Activated T-cell treated with anti-CD3 and anti-CD28 coated beads for 4 hours (primary cell): Measurements from ENCODE around the gene SLC12A1.
"Not testable (repeated sequence)": the region's sequence is repeated elsewhere in the genome, so short reads cannot be mapped to it uniquely, and the experiment has no call there.

Experiments used
- DNase-seq: peaks from one replicate; pipeline ENCODE4 v3.0.0-alpha.2; 2020

Gene SLC12A1

DNA sequence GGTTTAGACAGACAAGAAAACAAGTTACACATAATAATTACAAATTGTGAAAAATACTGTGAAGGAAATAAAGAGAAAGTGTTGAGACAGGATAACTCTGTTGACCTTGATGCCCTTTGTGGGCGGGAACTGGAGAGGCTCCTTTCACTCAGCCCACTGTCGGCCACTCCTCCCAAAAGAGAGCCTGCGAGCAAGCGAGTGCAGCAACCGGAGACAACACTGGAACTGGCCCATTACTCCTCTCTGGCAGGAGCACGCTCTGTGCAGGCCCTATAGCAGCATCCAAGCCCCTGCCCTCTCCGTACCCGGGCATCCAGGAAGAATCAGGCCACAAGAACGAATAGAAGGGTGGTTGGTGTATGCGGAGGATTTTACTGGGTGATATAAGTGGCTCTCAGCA lies 108.9 kb downstream of the SLC12A1 start:
- DNase-seq = no peak

DNA sequence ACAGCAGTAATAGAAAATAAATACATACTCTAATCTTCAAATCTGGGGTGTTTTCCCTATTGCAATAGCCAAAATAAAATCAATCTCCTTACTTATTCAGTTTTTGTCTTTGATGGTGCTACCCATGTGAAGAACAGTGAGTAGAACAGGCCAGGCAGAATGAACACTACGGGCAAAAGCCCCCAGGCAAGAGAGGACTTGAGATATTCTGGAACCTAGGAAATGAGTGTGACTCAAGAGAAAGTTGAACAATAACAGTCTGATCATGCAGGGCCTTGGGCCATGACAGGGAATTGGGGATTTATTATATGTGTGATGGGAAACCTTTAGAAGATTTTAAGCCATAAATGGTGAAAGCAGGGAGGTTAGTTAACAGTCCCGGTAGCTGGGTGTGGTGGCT lies 111.1 kb downstream of the SLC12A1 start:
- DNase-seq = no peak

DNA sequence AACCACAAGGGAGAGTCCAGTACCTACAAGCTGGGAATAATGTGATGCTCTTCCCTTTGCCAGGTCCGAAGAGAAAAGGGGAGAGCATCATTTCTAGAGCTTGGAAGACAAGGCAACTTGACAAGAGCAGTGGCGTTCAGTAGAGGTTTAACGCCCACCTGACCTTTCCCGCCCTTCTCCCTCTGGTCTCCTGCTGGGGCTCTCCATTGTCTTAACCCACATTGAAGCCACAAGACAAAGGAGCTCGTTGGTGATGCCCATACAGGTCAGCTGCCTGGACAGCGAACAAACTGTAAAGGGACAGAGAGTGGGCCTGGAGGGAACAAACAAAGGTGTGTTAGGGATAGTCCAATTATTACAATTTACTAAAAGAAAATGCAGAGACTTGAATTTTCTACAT lies 112.0 kb downstream of the SLC12A1 start:
- DNase-seq = no peak

DNA sequence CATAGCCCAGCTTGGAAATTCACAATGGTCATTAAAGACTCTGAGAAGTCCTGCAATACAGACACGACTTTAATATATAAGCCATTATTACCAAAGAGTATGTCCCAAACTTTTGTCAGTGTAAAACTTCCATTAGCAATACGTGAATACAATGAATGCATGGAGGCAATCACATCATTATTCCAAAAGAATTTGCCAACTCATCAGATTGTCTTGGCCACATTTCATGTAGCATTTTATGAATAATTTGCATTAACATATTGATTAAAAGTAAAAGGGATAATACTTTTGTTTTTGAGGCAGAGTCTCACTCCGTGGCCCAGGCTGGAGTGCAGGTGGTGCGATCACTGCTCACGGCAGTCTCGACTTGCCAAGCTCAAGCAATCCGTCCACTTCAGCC lies 117.2 kb downstream of the SLC12A1 start:
- DNase-seq = no peak

DNA sequence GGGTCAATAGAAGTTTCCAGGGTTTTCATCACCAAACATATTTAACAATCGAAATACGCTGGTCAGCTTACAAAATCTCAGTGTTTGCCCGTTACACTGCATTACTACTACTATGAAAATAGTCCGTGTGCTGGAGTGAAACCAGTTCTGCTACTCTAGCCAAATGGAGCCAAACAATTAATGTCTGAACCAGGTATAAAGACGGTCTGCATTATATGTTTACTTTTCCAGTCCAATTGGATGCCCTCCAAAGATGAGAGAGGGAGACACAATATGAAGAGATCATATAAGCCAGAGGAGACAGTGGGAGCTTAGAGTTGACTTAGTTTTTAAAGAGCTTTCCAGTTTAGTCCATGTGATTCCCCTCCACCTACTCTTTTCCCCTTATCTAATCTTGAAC lies 118.8 kb downstream of the SLC12A1 start:
- no peak for DNase-seq

DNA sequence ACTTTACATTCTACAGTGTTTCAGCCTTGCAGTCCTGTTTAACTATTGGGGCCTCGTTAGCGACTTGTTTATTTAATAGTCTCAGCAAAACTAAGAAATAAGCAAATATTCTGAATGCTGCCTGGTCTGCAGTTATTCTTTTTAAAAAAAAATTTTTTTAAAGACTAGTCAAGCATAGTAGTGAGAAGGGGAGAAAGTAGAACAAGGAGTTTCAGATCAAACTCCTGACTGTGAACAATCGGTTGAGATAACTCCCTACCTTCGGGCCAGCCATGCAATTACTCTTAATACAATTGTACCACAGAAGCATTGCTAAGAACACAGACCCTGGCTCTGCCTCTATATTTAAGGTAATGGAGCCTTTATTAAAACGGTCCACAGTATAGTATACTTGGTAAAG lies 119.3 kb downstream of the SLC12A1 start:
- no peak for DNase-seq

DNA sequence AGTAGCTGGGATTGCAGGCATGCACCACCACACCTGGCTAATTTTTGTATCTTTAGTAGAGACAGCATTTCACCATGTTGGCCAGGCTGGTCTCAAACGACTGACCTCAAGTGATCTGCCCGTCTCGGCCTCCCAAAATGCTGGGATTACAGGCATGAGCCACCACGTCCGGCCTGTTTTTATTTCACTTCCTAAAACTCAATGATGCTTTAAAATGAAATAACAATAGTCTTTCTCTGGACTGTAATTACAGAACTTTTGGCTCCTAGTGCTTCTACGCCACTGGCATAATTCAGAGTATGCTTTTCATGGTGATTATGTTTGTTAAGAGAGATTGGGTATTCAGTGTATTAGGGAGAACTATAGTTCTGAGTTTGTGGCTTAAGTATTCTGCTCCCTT lies 120.1 kb downstream of the SLC12A1 start:
- not testable (repeated sequence) for DNase-seq

DNA sequence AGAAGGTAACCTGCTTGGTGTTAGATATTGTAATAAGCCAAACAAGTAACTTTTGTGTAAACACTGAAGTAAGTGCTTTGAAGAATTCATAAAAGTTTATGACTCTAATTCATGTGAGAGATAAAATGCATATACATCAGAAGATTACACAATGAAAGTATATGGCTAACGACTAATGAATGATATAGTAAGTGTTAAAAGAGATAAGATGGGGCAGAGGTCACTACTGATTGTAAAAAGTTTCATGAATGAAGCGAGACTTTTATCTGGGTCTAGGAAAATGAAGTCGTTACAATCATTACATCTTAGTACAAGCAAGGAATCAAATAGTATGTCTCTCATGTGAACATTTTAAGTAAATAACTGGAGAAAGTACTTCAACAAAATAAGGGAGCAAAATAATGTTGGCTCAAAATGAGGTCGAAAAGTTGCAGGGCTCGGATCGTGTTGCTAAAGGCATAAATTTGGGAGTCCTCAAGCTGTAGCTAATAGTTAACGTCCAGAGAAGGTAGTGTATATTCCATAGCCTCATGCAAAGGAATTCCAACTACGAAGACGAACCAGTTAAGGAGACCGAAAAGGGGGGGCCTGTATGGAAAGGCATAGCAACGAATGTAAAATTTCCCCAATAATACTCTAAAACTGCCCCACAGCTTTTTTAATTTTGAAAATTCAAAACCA lies 124.1 kb downstream of the SLC12A1 start:
- no peak for DNase-seq

DNA sequence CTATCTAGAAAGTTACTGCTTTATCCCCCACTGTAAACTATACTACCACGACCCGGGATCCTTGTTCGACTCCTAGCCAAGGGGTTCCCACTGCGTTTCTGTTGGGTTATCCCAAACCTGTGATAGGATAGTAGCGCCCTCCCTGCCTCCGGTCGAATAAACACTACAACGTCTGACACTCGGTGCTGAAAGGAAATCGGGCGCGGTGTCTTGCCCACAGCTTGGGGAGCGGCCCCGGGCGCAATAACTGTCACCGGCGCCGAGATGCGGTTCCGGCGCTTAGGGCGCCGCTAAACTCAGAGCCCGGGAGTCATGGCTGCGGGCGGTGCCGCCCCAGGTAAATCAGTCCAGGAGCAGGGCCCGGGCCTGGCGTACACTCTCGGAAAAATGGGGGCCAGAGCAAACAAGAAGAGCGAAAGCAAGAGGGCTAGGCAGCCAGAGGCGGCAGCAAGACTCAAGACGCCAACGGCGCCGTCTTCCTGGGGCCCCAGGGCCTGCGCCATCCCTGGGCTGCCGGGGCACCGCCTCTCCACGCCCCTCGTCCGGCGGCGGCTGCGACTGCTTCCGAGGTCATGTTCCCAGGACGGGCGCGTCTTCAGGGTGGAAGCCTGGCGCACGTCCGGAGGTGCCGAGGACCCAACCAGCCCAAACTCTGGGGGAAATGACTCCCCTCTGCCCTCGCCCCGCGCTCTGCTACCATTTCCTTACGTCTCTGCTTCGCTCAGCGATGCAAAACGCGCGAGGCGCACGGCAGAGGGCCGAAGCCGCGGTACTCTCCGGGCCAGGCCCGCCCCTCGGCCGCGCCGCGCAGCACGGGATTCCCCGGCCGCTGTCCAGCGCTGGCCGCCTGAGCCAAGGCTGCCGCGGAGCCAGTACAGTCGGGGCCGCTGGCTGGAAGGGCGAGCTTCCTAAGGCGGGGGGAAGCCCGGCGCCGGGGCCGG lies 125.0 kb downstream of the SLC12A1 start, which contains the start of gene DUT:
DUT (plus strand) TSS at position 575 of the 941 bp plus-strand sequence; CDS start at position 662, 87 bp downstream.
- peak; percentile 55 for DNase-seq

DNA sequence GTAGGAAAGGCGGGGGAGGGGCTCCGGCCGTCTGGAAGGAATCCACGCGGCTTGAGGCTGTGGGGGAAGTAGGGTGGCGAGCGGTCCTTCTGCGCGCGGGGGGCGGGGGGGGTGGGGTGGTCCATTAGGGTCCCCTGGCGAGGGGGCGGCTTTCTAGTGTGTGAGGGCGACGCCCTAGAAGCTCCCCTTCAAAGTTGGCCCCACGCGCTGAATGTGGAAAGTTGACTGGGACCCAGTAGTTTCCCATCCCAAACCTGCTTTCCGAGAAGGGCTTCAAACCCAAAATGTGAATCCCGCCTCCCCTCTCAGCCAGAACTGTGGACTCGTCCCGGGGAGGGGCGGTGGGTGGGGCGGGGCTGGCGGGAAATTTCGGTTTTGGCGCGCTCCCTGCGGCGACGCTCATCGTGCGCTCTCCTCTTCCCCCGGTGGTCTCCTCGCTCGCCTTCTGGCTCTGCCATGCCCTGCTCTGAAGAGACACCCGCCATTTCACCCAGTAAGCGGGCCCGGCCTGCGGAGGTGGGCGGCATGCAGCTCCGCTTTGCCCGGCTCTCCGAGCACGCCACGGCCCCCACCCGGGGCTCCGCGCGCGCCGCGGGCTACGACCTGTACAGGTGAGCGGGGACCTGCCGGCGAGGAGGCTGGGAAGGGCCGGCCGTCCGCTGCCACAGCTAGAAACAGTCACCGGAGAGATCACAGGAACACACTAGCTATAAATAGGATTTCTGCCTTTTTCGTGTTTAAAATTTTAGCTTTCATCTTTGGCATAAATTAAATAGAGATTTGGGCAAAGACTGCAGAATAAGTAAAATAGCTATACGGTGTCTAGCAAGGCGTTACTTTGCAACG lies 125.9 kb downstream of the SLC12A1 start:
- DNase-seq = peak; percentile 57

DNA sequence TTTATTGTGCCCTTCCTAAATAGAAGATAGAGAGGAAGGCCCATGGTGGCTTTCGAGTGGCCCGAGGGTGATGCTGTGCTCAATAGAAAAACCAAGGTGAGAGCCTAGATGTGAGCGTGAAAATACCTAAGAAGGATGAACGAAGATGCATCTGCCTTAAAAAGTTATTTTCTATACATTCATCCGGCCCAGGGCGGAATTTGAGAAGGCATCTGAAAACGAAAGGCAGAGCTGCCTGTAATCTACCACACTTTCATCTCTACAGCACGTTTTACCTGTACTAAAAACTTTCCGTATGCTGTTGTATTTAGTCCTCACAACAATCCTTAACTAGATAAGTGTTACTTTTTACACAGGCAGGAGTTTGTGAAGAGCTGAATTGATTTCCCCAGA lies 126.5 kb downstream of the SLC12A1 start:
- no peak for DNase-seq

DNA sequence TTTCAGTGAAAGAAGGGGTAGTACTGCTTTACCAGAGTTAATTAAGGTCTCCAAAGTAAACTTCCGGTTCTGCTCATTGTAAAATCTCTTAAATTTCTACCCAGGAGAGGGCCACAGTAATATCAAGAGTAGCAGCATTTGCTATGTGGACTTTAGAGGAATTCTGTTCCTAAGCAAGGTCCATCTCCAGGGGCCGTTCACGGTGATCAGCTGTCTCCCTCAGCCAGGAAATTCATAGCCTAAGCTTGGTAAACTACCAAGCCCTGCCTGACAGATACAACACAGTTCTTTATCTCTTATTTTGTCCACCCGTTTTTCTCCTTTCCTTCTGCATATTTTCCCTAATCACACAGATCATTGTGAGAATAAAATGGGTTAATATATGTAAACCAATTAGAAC lies 127.4 kb downstream of the SLC12A1 start:
- no peak for DNase-seq

DNA sequence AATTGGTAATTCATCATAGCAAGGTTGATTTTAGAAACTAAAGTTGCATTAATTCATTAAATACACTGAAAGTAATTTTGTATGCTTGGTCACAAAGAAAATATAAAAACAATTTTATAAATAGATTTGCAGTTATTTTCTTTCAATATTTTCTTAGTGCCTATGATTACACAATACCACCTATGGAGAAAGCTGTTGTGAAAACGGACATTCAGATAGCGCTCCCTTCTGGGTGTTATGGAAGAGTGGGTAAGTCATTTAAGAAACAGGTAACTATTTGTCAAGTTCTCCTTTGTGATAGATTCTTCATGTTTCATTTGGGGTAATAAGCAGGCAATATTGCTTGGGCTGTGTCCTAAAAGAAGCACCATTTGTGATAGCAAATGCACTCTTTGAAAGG lies 128.2 kb downstream of the SLC12A1 start:
- DNase-seq = no peak

DNA sequence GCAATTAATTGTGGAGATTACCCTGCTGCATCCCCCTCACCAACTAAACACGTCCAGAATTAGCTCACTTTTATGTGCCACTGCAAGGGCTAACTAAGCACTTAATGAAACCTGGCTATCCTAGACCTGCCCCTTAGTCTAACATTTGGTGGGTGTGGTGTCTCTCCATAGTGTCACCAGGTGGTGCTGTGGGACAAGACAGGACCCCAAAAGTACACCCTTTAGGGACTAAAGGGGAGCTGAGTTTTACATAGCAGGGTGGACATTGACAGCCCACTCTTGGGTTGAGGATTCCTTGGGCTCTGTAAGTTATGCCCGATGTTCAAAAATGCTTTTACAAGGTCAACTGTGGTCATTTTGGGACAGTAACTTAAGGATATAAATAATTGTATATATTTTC lies 130.8 kb downstream of the SLC12A1 start:
- no peak for DNase-seq

DNA sequence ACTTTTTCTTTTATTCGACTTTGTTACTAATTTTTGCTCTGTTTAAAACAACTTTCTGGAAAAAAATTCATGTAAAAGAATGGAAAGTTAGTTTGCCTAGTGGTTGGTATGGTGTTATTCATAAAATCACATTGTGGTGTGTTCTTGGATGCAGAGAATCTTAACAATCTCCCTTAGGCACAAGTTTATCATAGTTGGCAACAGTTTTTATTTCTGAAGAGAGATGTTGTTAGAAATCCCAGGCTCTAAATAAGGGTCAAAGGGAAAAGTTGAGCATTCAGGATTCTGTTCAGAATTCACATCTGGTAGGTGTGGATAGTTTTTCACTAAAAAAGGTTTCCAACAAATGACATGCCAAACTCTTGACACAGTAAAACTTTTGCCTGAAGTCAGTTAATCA lies 131.5 kb downstream of the SLC12A1 start:
- no peak for DNase-seq

DNA sequence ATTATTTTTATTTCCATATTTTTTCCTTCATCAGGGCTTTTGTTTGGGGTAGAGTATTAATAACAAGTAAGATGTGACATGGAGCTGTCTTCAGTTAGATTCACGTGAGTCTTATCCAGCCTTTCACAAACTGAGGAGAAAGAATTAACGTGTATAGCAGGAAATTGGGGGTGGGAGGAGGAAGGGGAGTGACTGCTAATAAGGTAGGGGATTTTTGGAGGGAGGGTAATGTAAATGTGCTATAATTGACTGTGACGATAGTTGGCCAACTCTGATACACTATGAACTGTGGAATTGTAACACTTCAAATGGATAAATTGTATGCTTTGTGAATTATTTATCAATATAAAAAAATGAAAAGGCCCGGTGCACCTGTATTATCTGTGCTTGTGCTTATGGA lies 134.0 kb downstream of the SLC12A1 start:
- no peak for DNase-seq

DNA sequence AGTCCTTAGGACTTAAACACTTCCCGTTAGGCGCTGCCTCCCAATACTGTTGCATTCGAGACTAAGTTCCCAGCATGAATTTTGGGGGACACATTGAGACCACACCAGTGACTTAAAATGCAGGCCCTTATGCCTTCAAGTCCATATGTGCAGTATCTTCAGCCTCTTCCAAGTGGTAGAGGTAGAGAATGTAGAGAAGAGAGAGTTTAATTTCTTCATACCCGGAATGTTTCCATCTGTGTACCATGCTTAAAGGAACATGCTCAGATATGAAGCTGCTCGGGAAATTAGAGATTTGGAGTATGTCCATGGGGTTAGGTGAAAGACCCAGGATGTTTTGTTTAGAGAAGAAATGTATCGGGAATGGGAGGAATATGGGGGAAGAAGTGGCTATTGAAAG lies 137.8 kb downstream of the SLC12A1 start:
- DNase-seq = no peak

DNA sequence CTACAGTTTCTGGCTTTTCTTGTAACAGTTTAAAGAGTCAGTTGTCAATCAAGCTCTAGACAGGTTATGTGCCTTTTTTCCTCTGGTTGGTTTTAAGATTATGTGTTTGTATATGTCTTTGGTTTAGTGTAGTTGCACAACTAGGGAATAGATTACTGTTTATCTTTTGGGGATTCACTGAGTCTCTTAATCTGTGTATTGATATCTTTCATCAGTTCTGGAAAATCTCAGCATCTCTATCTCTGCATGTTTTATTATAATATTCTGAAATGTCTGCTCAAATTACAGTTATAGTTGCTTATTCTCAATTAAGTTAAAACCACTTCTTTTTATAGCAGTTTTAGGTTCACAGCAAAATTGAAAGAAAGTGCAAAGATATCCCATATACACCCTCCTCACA lies 139.4 kb downstream of the SLC12A1 start:
- no peak for DNase-seq

DNA sequence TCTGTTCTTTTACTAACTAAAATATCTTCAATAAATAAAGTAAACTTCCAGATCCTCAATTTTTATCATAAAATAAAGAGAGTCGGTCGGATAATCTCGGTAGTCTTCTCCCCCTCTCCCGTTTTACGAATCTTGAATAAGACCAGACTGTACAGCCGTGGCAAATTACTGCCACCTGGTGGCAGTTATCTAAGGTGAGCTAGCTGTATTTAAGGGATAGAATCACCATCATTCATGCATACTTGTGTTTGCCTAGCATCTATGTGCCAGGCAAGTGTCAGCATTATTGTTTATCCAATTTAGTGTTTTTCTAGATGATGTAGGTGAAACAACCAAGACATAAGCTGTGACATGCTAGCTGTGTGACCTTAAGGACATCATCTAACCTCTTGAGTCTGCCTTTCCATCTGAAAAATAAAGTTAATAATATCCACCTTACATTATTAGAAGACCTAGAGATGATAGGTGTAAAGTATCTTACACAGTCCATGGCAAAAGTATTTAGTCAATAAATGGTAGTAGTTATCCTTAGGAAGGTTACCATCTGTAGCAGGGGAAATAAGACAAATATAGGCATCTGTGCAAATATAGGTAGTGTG lies 146.5 kb downstream of the SLC12A1 start:
- peak; percentile 33 for DNase-seq
